HG02759 (cell line): ENCODE data around the gene RYR1.
"Not testable (repeated sequence)": the region's sequence is repeated elsewhere in the genome, so short reads cannot be mapped to it uniquely, and the experiment has no call there.

Experiments
- ATAC-seq: cut with Tn5 transposase; IDR thresholded peaks from one replicate; pipeline ENCODE4 v1.9.1; 2021; ENCODE audit warnings: mild to moderate bottlenecking, moderate library complexity; ENCODE audit not compliant: unreplicated experiment

RYR1 gene

DNA sequence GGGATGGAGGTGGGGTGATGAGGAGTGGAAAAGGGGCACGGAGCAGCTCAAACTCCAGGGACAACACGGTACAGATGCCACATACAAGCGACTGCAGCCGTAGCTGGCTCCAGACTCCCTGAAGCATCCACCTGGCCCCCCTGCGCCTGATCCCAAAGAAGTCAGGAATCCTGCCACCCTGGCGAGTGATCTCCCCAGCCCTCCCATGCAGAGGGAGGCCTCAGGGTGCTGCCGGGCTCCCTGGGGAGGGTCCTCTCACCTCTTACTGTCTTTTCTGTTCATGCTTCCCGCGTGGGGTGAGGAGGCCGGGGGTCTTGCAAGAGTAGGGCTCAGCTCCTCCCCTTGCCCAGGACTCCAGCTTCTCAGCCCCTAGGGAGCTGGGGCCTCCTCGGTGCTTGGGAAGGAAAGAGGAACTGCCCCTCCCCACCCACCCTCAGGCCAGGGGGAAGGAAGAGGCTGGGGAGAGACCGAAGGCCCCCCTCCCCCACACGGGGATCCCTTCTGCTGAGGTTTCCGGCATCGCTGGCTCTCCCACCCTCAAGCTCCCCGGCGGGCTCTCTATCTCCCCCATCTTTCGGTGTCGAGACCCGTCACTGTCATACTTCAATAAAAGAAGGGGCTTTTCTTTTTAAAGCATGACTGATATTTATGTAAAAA is 7.6 kb upstream of the RYR1 start, which contains the start of gene RASGRP4:
RASGRP4 (minus strand) TSS at position 410 of the 657 bp plus-strand sequence; CDS start at position 282, 128 bp downstream.
- no peak for ATAC-seq

DNA sequence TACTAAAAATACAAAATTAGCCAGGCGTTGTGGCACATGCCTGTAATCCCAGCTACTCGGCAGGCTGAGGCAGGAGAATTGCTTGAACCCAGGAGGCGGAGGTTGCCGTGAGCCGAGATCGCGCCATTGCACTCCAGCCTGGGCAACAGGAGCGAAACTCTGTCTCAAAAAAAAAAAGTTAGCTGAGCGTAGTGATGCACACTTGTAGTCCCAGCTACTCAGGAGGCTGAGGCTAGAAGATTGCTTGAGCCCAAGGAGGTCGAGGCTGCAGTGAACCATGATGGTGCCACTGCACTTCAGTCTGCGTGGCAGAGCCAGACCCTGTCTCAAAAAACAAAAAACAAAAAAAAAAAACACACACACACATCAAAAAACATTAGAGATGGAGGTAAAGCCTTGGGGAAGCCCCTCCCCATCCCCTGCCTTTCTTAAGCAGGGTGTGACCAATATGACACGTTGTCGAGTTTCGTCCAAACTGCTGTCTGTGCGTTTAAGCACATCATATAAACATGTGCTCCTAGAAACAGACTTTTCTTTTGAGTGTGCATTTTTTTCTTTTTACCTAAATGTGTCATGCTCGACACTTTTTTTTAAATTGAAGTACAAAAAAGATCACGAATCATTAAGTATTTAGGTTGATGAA is 6.3 kb upstream of the RYR1 start:
- not testable (repeated sequence) for ATAC-seq

DNA sequence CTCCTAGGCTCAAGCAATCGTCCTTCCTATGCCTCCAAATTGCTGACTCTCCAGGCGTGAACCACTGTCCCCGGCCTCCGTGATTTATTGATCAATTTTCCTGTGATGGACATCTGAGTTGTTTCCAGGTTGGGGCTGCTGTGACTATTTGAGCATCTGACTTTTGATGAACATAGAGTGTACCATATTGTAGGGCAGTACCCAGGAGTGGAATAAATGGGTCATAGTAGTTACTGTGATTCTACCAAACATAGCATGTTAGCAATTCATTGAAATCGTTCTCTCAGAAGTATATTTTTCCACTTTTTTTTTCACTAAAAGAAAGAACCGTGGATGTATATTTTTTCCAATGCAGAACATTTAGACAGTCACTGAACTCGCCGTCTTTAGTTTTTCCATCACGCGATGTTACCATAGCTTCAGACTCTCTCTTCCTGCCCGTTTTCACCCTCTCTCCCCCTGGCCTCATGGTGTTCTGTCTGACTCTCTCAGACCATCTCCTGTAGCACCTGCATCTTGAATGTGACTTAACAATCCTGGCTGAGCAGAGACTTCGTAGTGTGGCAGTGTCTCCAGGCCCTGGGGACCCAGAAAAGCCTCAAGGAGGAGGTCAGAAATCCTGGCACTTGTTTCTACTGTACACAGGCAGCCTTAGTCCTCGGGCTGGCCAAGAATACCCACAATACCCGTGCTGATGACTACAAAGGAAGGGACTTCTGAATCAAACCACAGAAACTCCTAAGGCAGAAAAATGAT is 4.3 kb upstream of the RYR1 start:
- ATAC-seq: no peak

DNA sequence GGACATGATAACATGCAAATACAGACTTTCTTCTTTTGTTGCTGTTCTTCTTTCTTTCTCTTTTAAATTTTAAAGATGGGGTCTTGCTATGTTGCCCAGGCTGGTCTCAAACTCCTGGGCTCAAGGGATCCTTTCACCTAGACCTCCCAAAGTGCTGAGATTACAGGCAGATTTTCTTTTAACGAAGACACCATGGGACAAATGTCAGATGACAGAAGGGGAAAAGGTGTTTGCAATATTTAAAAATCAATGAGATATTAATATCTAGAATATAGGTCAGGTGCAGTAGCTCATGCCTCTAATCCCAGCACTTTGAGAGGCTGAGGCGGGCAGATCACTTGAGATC is 3.7 kb upstream of the RYR1 start:
- ATAC-seq: no peak

DNA sequence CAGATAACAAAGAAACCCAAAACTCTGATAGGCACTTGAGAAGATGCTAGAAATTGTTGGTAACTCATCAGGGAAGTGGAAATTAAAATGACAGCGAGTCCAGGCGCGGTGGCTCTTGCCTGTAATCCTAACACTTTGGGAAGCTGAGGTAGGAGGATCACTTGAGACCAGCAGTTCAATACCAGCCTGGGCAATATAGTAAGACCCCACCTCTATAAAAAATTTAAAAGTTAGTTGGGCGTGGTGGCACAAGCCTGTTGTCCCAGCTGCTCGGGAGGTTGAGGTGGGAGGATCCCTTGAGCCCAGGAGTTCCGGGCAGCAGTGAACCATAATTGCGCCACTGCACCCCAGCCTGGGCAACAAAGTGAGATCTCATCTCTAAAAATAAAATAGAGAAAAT is 2.6 kb upstream of the RYR1 start:
- no peak for ATAC-seq

DNA sequence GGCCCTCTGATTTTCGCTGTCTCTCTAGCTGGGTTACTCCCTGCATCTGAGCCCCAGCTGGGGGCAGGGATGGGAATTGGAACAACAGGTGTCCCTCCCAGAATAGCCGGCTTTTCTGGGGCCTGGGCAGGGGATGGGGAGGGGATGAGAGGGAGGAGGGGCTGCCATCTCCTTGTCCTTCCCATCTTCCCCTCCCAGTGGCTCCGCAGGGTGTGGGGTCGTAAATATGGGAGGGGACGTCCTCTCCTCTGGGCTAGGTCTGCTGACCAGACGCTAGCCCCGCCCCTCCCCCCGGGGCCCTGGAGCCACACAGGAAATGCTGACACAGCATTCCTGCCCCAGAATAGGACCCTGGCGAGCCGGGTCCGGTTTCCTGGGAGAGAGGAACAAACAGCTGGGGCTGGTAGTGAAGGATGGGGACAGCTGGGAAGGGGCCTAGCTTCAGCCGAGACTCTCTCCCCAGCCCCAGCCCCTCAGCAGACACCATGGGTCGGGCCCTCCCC is 1.1 kb downstream of the RYR1 start:
- ATAC-seq: no peak

DNA sequence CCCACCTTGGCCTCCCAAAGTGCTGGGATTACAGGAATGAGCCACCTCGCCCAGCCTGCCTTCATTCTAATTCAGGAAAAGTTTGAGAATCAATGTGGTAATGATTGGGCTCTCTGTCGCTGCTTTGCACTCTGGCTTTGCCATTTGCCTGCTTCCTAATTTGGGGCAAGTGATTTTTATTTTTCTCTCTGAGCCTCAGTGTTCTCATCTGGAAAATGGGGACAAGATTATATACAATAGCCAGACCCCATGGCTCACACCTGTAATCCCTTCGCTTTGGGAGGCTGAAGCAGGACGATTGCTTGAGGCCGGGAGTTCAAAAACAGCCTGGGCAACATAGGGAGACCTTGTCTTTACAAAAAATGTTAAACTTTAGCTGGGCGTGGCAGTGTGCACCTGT is 3.8 kb downstream of the RYR1 start:
- ATAC-seq: no peak

DNA sequence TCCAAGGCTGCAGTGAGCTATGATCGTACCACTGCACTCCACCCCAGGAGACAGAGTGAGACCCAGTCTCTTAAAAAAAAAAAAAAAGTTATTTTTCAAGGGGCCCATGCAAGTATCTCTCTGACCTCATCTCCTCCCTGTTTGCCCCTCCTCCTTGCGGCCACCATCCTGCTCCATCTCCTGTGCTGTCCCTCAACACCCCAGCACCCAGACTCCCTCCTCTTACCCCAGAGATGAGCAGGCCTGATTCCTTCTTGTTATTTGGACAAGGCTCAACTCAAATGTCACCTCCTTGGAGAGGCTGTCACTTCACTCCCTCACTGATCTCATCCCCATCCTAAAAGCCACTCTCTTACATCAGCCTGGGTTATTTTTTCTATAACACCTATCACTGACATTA is 4.4 kb downstream of the RYR1 start:
- ATAC-seq: no peak

DNA sequence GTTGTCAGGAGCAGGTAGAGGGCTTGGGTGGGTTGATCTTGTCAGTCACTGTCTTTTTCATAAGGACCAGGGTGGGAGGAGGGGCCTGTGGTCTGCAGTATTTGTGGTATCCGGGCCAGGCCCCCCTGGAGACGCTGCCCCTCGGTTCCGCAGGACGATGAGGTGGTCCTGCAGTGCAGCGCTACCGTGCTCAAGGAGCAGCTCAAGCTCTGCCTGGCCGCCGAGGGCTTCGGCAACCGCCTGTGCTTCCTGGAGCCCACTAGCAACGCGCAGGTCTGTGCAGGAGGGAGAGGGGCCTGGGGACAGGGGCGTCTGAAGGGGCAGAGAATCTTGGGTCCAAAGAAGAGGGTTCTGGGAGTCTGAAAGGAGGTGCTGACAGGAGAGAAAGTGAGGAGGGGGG is 7.1 kb downstream of the RYR1 start:
- ATAC-seq: no peak

DNA sequence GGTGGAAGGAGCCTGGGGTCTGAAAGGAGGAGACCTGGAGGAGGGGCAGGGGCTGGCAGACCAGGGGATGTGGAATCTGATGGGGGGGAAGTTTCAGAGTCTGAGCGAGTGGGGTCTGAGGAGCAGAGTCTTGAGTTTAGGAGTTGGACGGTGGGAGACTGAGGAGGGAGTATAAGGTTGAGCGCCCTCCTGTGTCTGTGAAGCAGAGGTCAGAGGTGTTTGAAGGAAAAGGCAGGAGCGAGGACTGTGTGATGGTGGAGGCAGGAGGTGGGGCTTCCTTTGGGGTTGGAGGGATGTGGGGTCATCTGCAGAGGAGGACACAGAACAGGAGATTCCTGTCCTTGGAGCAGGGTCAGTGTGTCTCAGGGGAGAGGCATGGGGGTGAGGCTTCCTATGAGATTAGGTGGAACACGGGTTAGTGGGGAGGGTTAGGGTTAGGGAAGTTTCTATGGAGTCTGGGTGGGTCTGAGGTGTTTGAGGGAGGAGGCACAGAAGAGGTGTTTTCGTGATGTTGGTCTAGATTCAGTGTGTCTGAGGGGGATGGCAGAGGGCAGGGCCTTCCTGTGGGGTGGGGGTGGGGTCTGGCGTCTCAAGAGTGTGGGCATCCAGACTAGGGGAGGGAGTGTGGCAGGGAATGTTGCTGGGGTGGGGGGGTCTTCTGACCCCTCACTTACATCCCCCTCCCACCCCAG is 8.3 kb downstream of the RYR1 start:
- no peak for ATAC-seq

DNA sequence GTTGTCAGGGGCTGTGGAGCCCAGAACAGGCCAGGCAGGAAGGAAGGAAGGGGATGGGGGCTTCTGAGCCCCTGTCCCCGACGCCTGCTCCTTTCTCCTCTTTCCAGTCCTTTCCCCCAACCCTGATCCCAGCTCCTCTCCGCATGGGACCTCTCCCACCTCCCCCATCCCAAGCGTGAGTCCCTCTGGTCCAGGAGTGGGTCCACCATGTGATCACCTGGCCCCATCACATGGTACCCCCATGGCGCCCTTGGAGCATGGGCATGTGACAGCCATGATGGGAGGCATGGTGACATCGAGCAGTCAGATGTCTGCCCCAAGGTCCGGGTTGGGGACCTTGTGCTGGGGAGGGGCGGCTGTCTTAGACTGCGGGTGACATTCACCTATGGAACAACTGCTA is 9.2 kb downstream of the RYR1 start:
- no peak for ATAC-seq

DNA sequence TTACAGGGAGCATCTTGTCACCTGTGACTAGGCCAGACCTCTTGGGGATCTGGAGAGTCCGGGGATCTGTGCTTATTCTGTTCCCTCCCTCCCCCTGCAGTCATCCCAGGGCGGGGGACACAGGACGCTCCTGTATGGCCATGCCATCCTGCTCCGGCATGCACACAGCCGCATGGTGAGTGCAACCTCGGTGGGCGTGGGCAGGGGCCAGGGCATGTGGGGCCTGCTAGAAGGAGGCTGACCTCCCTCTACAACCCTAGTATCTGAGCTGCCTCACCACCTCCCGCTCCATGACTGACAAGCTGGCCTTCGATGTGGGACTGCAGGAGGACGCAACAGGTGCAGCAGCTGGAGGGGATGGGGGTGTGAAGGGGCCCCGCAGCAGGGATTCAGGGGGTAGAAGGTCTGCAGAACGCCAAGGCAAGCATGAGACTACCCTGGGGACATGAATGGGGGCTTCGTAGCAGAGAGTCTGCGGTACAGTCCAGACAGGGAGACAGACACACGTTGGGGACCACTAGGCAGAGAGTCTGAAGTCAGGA is 10.0 kb downstream of the RYR1 start:
- no peak for ATAC-seq

DNA sequence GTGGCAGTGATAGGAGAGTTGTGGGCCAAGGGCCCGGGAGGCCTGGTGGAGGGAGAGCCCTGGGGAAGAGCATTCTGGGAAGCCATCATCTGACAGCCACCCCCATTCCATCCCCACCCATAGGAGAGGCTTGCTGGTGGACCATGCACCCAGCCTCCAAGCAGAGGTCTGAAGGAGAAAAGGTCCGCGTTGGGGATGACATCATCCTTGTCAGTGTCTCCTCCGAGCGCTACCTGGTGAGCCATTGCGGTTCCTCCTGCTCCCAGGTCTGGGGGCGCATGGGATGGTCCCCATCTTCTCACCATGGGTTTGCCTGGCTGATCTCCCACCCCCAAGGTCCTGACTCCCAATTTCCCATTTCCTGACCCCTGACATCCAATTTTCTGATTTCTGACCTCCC is 10.5 kb downstream of the RYR1 start:
- no peak for ATAC-seq

DNA sequence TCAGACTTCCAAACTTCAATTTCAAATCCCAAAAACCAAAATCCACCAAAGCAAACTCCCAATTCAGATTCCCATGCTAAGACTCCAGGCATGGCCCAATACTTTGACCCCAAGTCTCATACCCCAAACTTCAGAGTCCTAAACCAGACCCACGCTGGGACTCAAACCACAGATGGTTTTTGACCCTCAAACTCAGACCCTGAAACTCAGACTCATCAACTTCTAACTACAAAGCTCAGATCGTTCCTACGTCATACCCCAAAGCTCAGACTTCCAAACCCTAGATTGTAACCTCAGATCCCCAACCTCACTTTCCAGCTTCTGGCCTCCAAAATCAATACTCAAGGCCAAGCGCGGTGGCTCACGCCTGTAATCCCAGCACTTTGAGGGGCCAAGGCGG is 11.9 kb downstream of the RYR1 start:
- no peak for ATAC-seq

DNA sequence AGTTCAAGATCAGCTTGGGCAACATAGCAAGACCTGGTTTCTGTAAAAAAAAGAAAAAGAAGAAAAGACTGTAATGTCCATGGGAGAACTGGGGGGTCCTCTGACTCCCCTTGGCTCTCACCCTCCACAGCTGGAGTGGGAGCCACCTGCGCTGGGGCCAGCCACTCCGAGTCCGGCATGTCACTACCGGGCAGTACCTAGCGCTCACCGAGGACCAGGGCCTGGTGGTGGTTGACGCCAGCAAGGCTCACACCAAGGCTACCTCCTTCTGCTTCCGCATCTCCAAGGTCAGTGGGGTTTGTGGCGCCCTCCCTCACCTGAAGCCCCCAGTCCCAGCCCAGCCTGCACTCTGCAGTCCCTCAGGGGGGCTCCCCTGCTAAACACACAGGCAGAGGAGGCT is 14.7 kb downstream of the RYR1 start:
- ATAC-seq: no peak

DNA sequence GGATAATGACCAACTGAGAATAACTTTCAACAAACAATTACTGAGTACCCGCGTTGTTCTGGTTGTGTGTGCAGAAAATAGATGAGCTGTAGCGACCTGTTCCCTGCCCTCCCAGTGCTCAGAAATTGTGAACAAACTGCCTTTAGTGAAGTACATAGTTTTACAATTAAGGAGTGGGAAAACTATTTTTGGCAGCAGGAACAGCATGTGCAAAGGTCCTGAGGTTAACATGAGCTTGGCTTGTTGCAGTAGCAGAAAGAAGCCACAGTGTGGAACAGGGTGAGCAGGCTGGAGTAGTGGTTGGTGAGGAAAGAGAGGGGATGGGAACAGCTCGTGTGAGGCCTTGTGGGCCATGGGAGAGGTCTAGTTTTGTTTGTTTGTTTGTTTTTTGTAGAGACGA is 16.0 kb downstream of the RYR1 start:
- ATAC-seq: no peak

DNA sequence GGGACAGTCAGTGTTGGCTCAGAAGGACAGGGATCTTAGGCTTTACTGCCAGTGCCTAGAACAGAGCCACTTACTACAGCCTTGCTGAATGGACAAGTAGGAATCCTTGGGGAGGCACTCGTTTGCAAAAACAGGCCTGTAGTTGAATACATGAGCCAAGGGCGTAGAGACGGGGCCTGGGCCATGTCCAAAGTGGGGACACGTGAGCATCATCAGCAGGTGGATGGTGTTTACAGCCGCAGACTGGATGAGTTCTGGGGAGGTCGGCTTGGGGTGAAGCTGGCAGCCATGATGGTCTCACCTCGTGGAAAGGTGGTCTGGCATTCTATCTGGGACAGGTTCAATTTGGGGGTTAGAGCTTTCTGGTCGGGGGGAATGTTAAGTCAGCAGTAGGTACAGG is 17.5 kb downstream of the RYR1 start:
- ATAC-seq: no peak

DNA sequence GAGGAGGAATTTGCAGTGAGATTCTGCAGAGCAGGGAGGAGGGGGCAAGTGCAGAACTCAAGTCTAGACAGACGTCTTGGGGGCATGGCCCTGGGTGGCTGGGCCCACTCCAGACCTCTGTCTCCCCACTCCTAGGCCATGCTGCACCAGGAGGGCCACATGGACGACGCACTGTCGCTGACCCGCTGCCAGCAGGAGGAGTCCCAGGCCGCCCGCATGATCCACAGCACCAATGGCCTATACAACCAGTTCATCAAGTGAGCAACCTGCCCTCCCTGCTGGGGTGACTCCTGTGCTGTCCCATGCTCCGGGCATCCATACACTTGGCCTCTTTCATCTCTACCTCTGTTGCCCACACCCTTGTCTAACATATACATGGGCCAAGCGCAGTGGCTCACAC is 18.1 kb downstream of the RYR1 start:
- ATAC-seq: no peak

DNA sequence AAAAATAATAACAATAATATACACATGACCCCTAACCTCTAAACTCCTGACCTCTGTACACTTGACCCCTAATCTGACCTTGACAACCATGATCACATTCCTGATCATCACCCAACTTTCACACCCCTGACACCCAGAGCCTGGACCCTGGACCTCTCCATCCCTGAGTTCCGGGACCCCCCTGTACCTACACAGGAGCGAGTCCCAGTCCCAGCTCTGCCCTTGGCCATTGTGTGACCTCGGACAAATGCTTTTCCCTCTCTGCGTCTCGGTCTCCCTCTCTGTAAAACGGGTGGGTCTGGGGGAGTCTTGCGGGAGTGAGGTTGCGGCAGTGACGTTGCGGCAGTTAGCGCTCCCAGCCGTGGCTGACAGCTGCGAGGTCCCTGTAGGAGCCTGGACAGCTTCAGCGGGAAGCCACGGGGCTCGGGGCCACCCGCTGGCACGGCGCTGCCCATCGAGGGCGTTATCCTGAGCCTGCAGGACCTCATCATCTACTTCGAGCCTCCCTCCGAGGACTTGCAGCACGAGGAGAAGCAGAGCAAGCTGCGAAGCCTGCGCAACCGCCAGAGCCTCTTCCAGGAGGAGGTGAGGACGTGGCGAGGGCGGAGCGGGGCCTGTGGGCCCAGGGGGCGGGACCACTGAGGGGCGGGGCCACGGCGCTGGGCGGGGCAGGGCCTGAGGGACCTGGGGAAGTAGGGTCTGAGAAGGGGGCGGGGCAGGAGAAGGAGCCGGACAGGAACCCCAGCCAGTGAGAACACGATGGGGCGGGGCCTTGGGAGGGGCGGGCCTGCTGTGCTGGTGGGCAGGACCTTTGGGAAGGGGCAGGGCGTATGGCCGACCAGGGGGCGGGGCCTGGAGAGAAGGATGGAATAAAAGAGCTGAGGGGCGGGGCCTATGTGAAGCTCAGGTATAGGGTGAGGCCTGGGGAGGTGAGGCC is 19.2 kb downstream of the RYR1 start:
- no peak for ATAC-seq

DNA sequence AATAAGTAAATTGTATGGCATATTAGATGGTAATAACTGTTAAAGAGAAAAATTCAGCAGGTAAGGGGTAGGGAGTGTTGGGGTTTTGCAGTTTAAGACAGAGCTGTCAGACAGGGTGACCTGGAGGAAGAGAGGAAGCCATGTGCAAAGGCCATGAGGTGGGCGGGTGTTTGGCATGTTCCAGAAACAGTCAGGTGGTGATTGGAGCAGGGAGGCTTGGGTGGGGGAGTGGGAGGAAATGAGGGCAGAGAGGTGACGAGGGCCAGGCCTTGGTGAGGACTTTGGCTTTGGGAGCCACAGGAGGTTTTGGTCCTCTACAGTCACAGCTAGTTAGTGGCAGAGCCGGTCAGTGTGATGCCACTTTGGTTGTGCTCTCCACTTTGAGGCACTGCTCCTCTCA is 20.1 kb downstream of the RYR1 start:
- ATAC-seq: no peak
